SJCRH30 (cell line): ENCODE data around the gene CTDP1. TPM values are rescaled to one million over a fixed set of nuclear protein-coding genes. Genes with fewer than 3 reads are reported as not detected.

Source experiments
- DNase-seq, 2 experiments: peaks; one replicate each; pipeline ENCODE4 v3.0.0-alpha.2; 2015 to 2020
- H3K27ac ChIP-seq: fragments of 250-450 bp; sonication (Bioruptor Pico); 2 replicates; pipeline ENCODE4 v1.5.1; 2020; ENCODE audit warnings: mild to moderate bottlenecking, moderate library complexity
- H3K27me3 ChIP-seq: fragments of 250-450 bp; sonication (Bioruptor Pico); 2 replicates; pipeline ENCODE4 v1.5.1; 2020; ENCODE audit warnings: mild to moderate bottlenecking, moderate library complexity
- H3K36me3 ChIP-seq: fragments of 250-450 bp; sonication (Bioruptor Pico); 2 replicates; pipeline ENCODE4 v1.5.1; 2020; ENCODE audit warnings: mild to moderate bottlenecking, moderate library complexity
- H3K4me1 ChIP-seq: fragments of 250-450 bp; sonication (Bioruptor Pico); 2 replicates; pipeline ENCODE4 v1.5.1; 2020; ENCODE audit warnings: mild to moderate bottlenecking, moderate library complexity
- H3K4me3 ChIP-seq: fragments of 250-450 bp; sonication (Bioruptor Pico); 2 replicates; pipeline ENCODE4 v1.5.1; 2020; ENCODE audit warnings: mild to moderate bottlenecking, moderate library complexity
- H3K9me3 ChIP-seq: fragments of 250-450 bp; sonication (Bioruptor Pico); replicated peaks from 2 replicates; pipeline ENCODE4 v1.5.1; 2020; ENCODE audit warnings: mild to moderate bottlenecking, moderate library complexity
- total RNA-seq: library from RNA; depleted of rRNA; stranded (reverse); fragments of >200 nt; shearing (Covaris generic); gene quantifications from 2 replicates; pipeline ENCODE4 v1.2.3, GENCODE V29; 2014

Gene CTDP1
- total RNA-seq, 1 experiment from 2014 or later: 8.8 TPM

DNA sequence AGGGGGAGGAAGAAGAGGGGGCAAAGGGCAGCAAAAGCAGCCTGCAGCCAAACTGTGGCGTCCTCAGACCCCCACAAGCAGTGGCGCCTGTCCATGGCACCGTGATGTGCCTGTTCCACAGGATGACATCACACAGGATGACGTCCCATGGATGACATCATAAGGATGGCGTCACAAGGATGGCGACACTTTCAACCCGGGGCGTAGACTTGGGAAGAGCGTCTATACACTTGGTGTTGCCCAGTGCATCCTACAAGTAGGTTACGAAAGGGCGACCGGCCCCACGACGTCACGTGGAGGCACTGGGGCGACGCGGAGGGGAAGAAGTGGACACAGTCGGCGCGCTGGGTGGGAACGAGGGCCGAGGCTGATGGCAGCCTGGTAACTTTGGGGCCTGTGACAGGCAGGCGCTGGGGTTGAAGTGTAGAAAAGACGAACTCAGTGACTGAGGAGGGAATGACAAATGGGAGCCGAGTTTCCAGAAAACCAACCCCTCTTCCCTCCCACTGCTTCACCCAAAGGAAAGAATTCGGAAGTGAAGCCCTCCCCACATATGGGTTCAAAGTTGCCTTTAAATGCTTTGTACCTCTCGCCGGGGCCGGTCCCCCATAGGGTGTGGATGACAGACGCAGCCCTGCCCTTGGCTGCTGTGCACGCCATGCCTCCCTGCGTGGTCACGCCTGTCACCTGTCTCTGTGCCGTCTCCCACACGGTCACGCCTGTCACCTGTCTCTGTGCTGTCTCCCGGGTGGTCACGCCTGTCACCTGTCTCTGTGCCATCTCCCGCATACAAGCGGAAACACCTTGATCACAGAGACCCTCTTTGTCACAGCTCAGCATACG lies 104.7 kb downstream of the CTDP1 start:
- H3K4me1 ChIP-seq: 0 out of 2 replicates have a peak, but pooled peaks cover 3% of the 10 kb centered on the region
- H3K36me3 ChIP-seq: no peaks in the 10 kb centered on the region
- H3K9me3 ChIP-seq: no peaks in the 10 kb centered on the region
- DNase-seq: peak in 1 of 2 experiments; percentile 32
- H3K27me3 ChIP-seq: no peaks in the 10 kb centered on the region
- H3K4me3 ChIP-seq: peak overlapping the region; percentile 33
- H3K27ac ChIP-seq: no peak overlapping the region

- Histone ChIP-seq H3K27ac (no peak overlapping the region), H3K9me3 (no peaks in the 10 kb centered on the region), H3K4me1 (0 out of 2 replicates have a peak, but pooled peaks cover 3% of the 10 kb centered on the region), H3K27me3 (no peaks in the 10 kb centered on the region), H3K4me3 (peak overlapping the region; percentile 33), H3K36me3 (no peaks in the 10 kb centered on the region)
- peak; percentile 39 to 46 for DNase-seq
Measured at GRCh38 chr18:79784965-79785770, 105.6 kb downstream of the CTDP1 start.

DNA sequence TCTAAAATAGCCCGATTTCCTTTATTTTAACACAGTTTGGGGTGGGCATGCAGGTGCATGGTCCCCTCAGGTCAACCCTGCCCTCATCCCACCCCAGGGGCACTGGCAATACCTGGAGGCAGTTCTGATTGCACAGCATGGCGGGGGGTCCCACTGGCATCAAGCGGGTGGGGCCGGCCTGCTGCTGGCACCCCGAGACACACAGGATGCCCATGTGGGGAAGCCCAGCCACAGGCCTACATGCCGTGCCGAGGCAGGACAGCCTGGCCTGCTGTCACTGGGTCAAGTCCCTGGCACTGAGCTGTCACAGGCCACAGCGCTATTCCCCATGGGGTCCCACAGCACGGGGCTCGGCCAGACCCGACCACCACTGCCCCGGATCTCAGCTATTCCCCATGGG lies 106.2 kb downstream of the CTDP1 start:
- H3K27me3 ChIP-seq: no peaks in the 10 kb centered on the region
- no peak for DNase-seq
- H3K4me3 ChIP-seq: no peak overlapping the region
- no peaks in the 10 kb centered on the region for H3K36me3 ChIP-seq
- H3K27ac ChIP-seq: no peak overlapping the region
- H3K9me3 ChIP-seq: no peaks in the 10 kb centered on the region
- 0 out of 2 replicates have a peak, but pooled peaks cover 3% of the 10 kb centered on the region for H3K4me1 ChIP-seq

- H3K4me3 ChIP-seq: no peak overlapping the region
- no peak overlapping the region for H3K27ac ChIP-seq
- no peak for DNase-seq
- 0 out of 2 replicates have a peak, but pooled peaks cover 7% of the 10 kb centered on the region for H3K4me1 ChIP-seq
- no peaks in the 10 kb centered on the region for H3K9me3 ChIP-seq
- no peaks in the 10 kb centered on the region for H3K27me3 ChIP-seq
- H3K36me3 ChIP-seq: no peaks in the 10 kb centered on the region
Measured at GRCh38 chr18:79786304-79786703, 106.7 kb downstream of the CTDP1 start.

- DNase-seq: no peak
- H3K9me3 ChIP-seq: no peaks in the 10 kb centered on the region
- no peaks in the 10 kb centered on the region for H3K27me3 ChIP-seq
- H3K4me3 ChIP-seq: no peak overlapping the region
- H3K36me3 ChIP-seq: no peaks in the 10 kb centered on the region
- no peak overlapping the region for H3K27ac ChIP-seq
- H3K4me1 ChIP-seq: peaks cover 10% of the 10 kb centered on the region; the same call in 1 of the 2 replicates
Measured at GRCh38 chr18:79786786-79787526, 107.4 kb downstream of the CTDP1 start.

DNA sequence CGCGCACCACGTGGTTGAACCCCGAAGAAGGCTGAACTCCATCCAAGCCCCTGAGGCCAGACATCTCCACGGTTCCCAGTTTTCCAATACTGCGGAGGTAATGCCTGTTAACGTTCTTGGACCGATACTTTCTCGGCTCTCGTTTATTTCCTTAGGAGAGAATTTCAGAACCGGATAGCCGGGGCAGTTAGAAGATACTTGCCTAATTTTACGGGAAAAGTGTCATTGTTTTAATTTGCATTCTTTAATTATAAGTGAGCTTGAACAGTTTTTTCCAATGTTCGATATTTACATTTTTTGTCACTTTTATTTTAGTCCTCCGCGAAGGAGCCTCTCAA lies 107.9 kb downstream of the CTDP1 start:
- H3K4me1 ChIP-seq: peaks cover 10% of the 10 kb centered on the region; the same call in 1 of the 2 replicates
- H3K27me3 ChIP-seq: no peaks in the 10 kb centered on the region

DNA sequence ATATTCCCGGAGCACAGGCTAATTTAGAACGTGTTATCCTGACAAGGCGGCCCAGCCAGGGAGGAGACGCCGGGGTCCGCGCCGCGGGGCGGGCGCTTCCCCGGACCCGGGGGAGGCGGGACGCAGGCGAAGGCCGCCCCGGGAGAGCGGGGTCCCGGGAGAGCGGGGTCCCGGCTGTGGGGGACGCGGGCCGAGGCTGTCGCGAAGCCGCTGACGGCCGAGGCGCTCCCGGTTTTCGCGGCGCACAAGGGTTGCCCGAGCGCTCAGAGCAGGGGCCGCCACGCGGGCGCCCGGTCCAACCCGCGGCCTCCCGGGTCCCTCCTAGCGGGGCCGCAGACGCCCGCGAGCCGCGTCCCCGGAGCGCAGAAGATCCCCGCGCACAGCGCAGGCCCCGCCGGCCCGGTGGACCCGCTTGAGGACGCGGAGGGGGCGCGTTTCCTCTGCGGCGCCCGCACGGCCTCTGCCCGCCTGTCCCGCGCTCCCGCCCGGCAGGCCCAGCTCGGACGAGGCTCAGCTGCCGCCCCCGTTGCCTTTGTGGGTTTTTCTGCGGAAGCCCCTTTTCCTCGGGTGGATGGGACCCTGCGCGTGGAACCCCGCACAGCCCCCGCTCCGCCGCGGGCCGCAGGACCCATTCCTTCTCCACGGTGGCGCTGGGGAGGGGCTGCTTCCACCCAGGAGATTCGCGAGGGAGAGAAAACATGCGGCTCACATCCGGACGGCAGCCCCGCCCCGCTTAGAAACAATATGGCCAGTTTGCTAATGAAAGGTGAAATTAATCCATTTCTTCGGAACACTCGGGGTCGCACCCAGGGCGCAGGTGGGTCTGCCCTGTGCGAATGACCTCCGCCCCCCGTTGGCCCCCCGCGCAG lies 108.5 kb downstream of the CTDP1 start:
- Histone ChIP-seq H3K27me3 (no peaks in the 10 kb centered on the region), H3K4me3 (no peak overlapping the region), H3K27ac (no peak overlapping the region)

More for the DNA sequence above, 107.9 kb downstream of the CTDP1 start:
- H3K4me3 ChIP-seq: no peak overlapping the region
- DNase-seq: no peak
- no peak overlapping the region for H3K27ac ChIP-seq
- H3K9me3 ChIP-seq: no peaks in the 10 kb centered on the region
- no peaks in the 10 kb centered on the region for H3K36me3 ChIP-seq

DNA sequence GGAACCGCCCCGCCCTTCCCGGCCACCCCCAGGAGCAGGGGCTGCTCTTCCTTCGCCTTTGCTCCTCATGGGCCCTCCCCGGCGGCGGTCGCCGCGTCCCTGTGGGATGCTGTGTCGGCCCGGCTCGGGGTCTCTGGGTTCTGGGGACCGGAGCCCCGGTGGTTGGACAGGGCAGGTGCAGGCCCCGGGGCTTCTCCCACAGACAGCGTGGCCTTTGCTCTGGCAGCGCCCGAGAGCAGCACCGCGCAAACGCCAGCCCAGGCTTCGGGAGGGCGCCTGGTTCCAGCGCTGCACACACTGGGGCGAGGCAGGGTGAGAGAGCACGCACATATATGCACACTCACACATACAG lies 109.1 kb downstream of the CTDP1 start:
- H3K4me3 ChIP-seq: no peak overlapping the region
- H3K27me3 ChIP-seq: no peaks in the 10 kb centered on the region
- H3K36me3 ChIP-seq: no peaks in the 10 kb centered on the region
- DNase-seq: no peak
- H3K27ac ChIP-seq: no peak overlapping the region
- H3K9me3 ChIP-seq: no peaks in the 10 kb centered on the region
- peaks cover 10% of the 10 kb centered on the region; the same call in 1 of the 2 replicates for H3K4me1 ChIP-seq

More for the DNA sequence above, 108.5 kb downstream of the CTDP1 start:
- no peak for DNase-seq
- H3K9me3 ChIP-seq: no peaks in the 10 kb centered on the region
- no peaks in the 10 kb centered on the region for H3K36me3 ChIP-seq
- peaks cover 10% of the 10 kb centered on the region; the same call in 1 of the 2 replicates for H3K4me1 ChIP-seq

DNA sequence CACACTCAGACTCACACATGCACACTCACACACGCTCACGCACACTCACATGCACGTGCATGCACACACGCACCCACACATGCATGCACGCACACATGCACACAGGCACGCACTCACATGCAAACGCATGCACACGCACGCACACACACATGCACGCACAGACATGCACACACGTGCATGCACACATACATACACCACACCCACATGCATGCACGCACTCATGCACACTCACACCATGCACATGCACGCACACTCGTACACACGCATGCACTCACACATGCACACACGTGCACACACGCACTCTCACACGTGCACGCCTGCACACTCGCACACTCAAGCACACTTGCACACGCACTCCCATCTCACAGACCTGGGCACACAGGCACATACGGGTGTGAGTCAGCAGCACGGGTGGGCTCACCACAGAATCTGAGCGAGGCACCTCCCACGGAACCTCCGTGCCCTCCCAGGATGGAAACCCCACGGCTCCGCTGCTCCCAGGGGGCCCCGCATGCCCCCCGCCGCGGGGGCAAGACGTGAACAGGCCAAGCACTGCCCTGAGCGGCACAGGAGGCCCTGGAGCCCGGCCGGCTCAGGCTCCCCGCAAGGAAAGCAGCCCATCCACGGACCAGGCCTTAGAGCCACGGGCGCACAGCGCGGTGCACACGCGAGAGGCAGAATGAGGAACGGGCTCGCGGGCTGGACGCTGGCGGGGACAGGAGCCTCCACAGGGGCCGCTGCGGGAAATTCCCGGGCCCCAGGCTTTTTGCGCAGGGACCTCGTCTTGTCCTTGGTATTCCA lies 109.7 kb downstream of the CTDP1 start:
- Histone ChIP-seq H3K4me3 (no peak overlapping the region), H3K4me1 (peaks cover 10% of the 10 kb centered on the region; the same call in 1 of the 2 replicates), H3K27ac (no peak overlapping the region), H3K9me3 (no peaks in the 10 kb centered on the region), H3K36me3 (no peaks in the 10 kb centered on the region), H3K27me3 (no peaks in the 10 kb centered on the region)
- DNase-seq: no peak

GRCh38 chr18:79789901-79790890 lies 110.6 kb downstream of the CTDP1 start:
- H3K4me1 ChIP-seq: peaks cover 8% of the 10 kb centered on the region; the same call in 1 of the 2 replicates
- DNase-seq: no peak
- no peak overlapping the region for H3K27ac ChIP-seq
- H3K27me3 ChIP-seq: no peaks in the 10 kb centered on the region
- no peaks in the 10 kb centered on the region for H3K36me3 ChIP-seq
- no peak overlapping the region for H3K4me3 ChIP-seq
- no peaks in the 10 kb centered on the region for H3K9me3 ChIP-seq

DNA sequence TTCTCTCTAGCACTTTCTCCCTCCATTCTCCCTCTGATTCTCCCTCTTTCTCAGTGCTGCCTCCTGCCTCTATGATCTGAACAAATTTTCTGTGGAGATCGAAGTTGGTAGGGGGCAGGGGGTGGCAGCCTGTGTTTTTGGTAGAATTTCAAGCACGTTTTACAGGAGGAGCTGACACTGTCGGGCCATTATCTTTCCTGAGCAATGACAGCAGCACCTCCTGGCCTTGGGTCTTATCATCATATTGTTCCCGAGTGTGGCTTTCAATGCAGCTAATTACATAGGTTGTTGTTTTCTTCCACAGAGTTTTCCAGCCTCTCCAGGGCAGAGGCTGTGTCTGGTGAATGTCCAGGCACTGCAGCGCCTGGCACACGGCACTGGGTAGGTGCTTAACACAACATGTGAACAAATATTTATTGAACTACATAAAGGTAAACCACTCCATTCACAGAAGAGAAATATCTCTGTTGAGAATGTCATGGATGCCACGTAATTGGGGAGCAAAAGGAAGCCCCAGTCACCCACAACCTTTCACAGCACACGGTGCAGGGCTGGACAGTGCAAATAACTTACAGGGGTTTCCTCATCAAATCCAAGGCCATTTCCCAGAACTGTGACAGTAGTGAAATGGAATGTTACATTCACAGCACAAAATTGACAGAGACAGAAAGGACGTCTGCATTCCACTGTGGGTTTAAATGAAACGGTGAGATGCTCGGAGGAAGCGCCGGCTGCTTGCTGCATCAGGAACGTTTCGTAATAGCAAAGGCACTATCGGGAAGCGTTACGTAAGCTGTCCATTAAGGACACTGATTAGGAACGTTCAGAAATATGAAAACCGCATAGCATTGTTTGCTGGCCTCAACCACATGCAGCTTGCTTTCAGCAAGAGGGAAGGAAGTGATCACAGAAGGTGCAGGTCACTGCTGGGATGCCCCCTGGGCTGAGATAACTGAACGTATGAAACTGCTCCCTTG lies 111.7 kb downstream of the CTDP1 start:
- H3K27ac ChIP-seq: peak overlapping the region; percentile 57
- H3K27me3 ChIP-seq: no peaks in the 10 kb centered on the region
- no peaks in the 10 kb centered on the region for H3K9me3 ChIP-seq
- H3K36me3 ChIP-seq: no peaks in the 10 kb centered on the region
- peaks cover 8% of the 10 kb centered on the region; the same call in 1 of the 2 replicates for H3K4me1 ChIP-seq
- peak; percentile 42 to 44 for DNase-seq
- H3K4me3 ChIP-seq: peak overlapping the region; percentile 24
